ENCODE data around the gene BRD3OS.

BRD3OS gene

GRCh38 chr9:134003237-134003636 lies 22.0 kb upstream of the BRD3OS start:
- H3K4me1 ChIP-seq (ENCODE audit: control insufficient read depth, insufficient read depth, low read length) = no peaks in the 10 kb centered on the region
- no peak overlapping the region for H3K9ac ChIP-seq (ENCODE audit: low read length)
- no peaks in the 10 kb centered on the region for H3K36me3 ChIP-seq (ENCODE audit: control insufficient read depth, insufficient read depth, low read length)
- H3K4me3 ChIP-seq (ENCODE audit: low read length) = no peak overlapping the region
- H3K27me3 ChIP-seq (ENCODE audit: control insufficient read depth, insufficient read depth, low read length) = peaks cover 3% of the 10 kb centered on the region
- no peak overlapping the region for H3K27ac ChIP-seq (ENCODE audit: low read depth, low read length)

GRCh38 chr9:134004131-134004873 lies 21.0 kb upstream of the BRD3OS start:
- no peaks in the 10 kb centered on the region for H3K36me3 ChIP-seq (ENCODE audit: control insufficient read depth, insufficient read depth, low read length)
- H3K4me3 ChIP-seq (ENCODE audit: low read length) = no peak overlapping the region
- no peaks in the 10 kb centered on the region for H3K4me1 ChIP-seq (ENCODE audit: control insufficient read depth, insufficient read depth, low read length)
- H3K27ac ChIP-seq (ENCODE audit: low read depth, low read length) = no peak overlapping the region
- H3K9ac ChIP-seq (ENCODE audit: low read length) = no peak overlapping the region
- H3K27me3 ChIP-seq (ENCODE audit: control insufficient read depth, insufficient read depth, low read length) = peaks cover 3% of the 10 kb centered on the region

GRCh38 chr9:134004881-134005280 lies 20.4 kb upstream of the BRD3OS start:
- Histone ChIP-seq H3K4me1 (ENCODE audit: control insufficient read depth, insufficient read depth, low read length) (no peaks in the 10 kb centered on the region), H3K27ac (ENCODE audit: low read depth, low read length) (no peak overlapping the region), H3K4me3 (ENCODE audit: low read length) (no peak overlapping the region), H3K9ac (ENCODE audit: low read length) (no peak overlapping the region), H3K27me3 (ENCODE audit: control insufficient read depth, insufficient read depth, low read length) (peaks cover 3% of the 10 kb centered on the region), H3K36me3 (ENCODE audit: control insufficient read depth, insufficient read depth, low read length) (no peaks in the 10 kb centered on the region)

- no peak overlapping the region for H3K27ac ChIP-seq (ENCODE audit: low read depth, low read length)
- no peaks in the 10 kb centered on the region for H3K36me3 ChIP-seq (ENCODE audit: control insufficient read depth, insufficient read depth, low read length)
- H3K4me3 ChIP-seq (ENCODE audit: low read length) = no peak overlapping the region
- peaks cover 3% of the 10 kb centered on the region for H3K27me3 ChIP-seq (ENCODE audit: control insufficient read depth, insufficient read depth, low read length)
- no peak overlapping the region for H3K9ac ChIP-seq (ENCODE audit: low read length)
- no peaks in the 10 kb centered on the region for H3K4me1 ChIP-seq (ENCODE audit: control insufficient read depth, insufficient read depth, low read length)
Observed at GRCh38 chr9:134005381-134005780, 19.9 kb upstream of the BRD3OS start.

- Histone ChIP-seq H3K4me3 (ENCODE audit: low read length) (no peak overlapping the region), H3K9ac (ENCODE audit: low read length) (no peak overlapping the region), H3K36me3 (ENCODE audit: control insufficient read depth, insufficient read depth, low read length) (no peaks in the 10 kb centered on the region), H3K27me3 (ENCODE audit: control insufficient read depth, insufficient read depth, low read length) (peaks cover 3% of the 10 kb centered on the region), H3K4me1 (ENCODE audit: control insufficient read depth, insufficient read depth, low read length) (no peaks in the 10 kb centered on the region), H3K27ac (ENCODE audit: low read depth, low read length) (no peak overlapping the region)
Observed at GRCh38 chr9:134007150-134007549, 18.1 kb upstream of the BRD3OS start.

GRCh38 chr9:134007571-134007970 lies 17.7 kb upstream of the BRD3OS start:
- H3K4me1 ChIP-seq (ENCODE audit: control insufficient read depth, insufficient read depth, low read length) = no peaks in the 10 kb centered on the region

GRCh38 chr9:134010310-134011173 lies 14.7 kb upstream of the BRD3OS start:
- Histone ChIP-seq H3K4me3 (ENCODE audit: low read length) (no peak overlapping the region), H3K9ac (ENCODE audit: low read length) (no peak overlapping the region)

More at GRCh38 chr9:134007571-134007970, 17.7 kb upstream of the BRD3OS start:
- Histone ChIP-seq H3K4me3 (ENCODE audit: low read length) (no peak overlapping the region), H3K27ac (ENCODE audit: low read depth, low read length) (no peak overlapping the region), H3K27me3 (ENCODE audit: control insufficient read depth, insufficient read depth, low read length) (peaks cover 3% of the 10 kb centered on the region), H3K9ac (ENCODE audit: low read length) (no peak overlapping the region), H3K36me3 (ENCODE audit: control insufficient read depth, insufficient read depth, low read length) (no peaks in the 10 kb centered on the region)

GRCh38 chr9:134011401-134011800 lies 13.9 kb upstream of the BRD3OS start:
- Histone ChIP-seq H3K27ac (ENCODE audit: low read depth, low read length) (no peak overlapping the region), H3K36me3 (ENCODE audit: control insufficient read depth, insufficient read depth, low read length) (no peaks in the 10 kb centered on the region), H3K9ac (ENCODE audit: low read length) (no peak overlapping the region), H3K4me1 (ENCODE audit: control insufficient read depth, insufficient read depth, low read length) (no peaks in the 10 kb centered on the region), H3K4me3 (ENCODE audit: low read length) (no peak overlapping the region), H3K27me3 (ENCODE audit: control insufficient read depth, insufficient read depth, low read length) (no peaks in the 10 kb centered on the region)

More at GRCh38 chr9:134010310-134011173, 14.7 kb upstream of the BRD3OS start:
- H3K27ac ChIP-seq (ENCODE audit: low read depth, low read length) = no peak overlapping the region
- H3K36me3 ChIP-seq (ENCODE audit: control insufficient read depth, insufficient read depth, low read length) = no peaks in the 10 kb centered on the region
- no peaks in the 10 kb centered on the region for H3K4me1 ChIP-seq (ENCODE audit: control insufficient read depth, insufficient read depth, low read length)
- no peaks in the 10 kb centered on the region for H3K27me3 ChIP-seq (ENCODE audit: control insufficient read depth, insufficient read depth, low read length)

GRCh38 chr9:134014946-134015345 lies 10.3 kb upstream of the BRD3OS start:
- Histone ChIP-seq H3K4me3 (ENCODE audit: low read length) (no peak overlapping the region), H3K27ac (ENCODE audit: low read depth, low read length) (no peak overlapping the region), H3K4me1 (ENCODE audit: control insufficient read depth, insufficient read depth, low read length) (no peaks in the 10 kb centered on the region), H3K36me3 (ENCODE audit: control insufficient read depth, insufficient read depth, low read length) (no peaks in the 10 kb centered on the region), H3K27me3 (ENCODE audit: control insufficient read depth, insufficient read depth, low read length) (no peaks in the 10 kb centered on the region), H3K9ac (ENCODE audit: low read length) (no peak overlapping the region)

GRCh38 chr9:134024214-134024792 lies 978 bp upstream of the BRD3OS start:
- peaks cover 9% of the 10 kb centered on the region for H3K4me1 ChIP-seq (ENCODE audit: control insufficient read depth, insufficient read depth, low read length)
- no peaks in the 10 kb centered on the region for H3K27me3 ChIP-seq (ENCODE audit: control insufficient read depth, insufficient read depth, low read length)
- peak overlapping the region; percentile 70 for H3K4me3 ChIP-seq (ENCODE audit: low read length)
- H3K27ac ChIP-seq (ENCODE audit: low read depth, low read length) = no peak overlapping the region
- H3K9ac ChIP-seq (ENCODE audit: low read length) = no peak overlapping the region
- H3K36me3 ChIP-seq (ENCODE audit: control insufficient read depth, insufficient read depth, low read length) = peaks cover 7% of the 10 kb centered on the region

GRCh38 chr9:134025606-134026541 lies 593 bp downstream of the BRD3OS start:
- Histone ChIP-seq H3K27me3 (ENCODE audit: control insufficient read depth, insufficient read depth, low read length) (no peaks in the 10 kb centered on the region), H3K27ac (ENCODE audit: low read depth, low read length) (peak overlapping the region; percentile 55), H3K9ac (ENCODE audit: low read length) (no peak overlapping the region), H3K4me1 (ENCODE audit: control insufficient read depth, insufficient read depth, low read length) (peaks cover 9% of the 10 kb centered on the region), H3K36me3 (ENCODE audit: control insufficient read depth, insufficient read depth, low read length) (peaks cover 7% of the 10 kb centered on the region), H3K4me3 (ENCODE audit: low read length) (peak overlapping the region; percentile 87)

All from rectal smooth muscle tissue (tissue), 1 donor.